GM18508 (cell line): ENCODE results near the gene JARID2.
"Not testable (repeated sequence)": the region's sequence is repeated elsewhere in the genome, so short reads cannot be mapped to it uniquely, and the experiment has no call there.

Experiments
- ATAC-seq: cut with Tn5 transposase; IDR thresholded peaks from one replicate; pipeline ENCODE4 v1.9.1; 2021; ENCODE audit warnings: moderate number of reproducible peaks; ENCODE audit not compliant: insufficient read depth, unreplicated experiment

The JARID2 gene

DNA sequence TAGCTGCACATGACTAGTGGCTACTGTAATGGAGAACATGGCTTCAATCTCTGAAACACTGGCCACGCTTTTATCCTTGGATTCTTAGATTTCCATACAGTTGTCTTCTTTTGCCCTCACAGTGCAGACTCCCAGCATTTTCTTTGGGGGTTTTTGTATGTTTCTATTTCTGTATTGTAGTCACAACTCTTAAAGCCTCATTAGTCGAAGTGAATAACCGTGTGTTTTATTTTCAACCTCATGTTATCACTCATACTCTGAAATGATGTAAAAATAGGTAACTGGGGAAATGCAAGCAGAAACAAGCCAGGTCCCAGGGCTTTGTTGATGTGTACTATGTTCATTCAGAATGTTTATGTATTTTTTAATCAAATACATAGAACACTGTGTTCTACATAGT lies 162.9 kb downstream of the JARID2 start:
- ATAC-seq = no peak

GRCh38 chr6:15409301-15410125 lies 163.6 kb downstream of the JARID2 start:
- no peak for ATAC-seq

- ATAC-seq = no peak
These were observed 164.2 kb downstream of the JARID2 start for GRCh38 chr6:15410126-15410391.

- ATAC-seq = no peak
These were observed 164.9 kb downstream of the JARID2 start for GRCh38 chr6:15410752-15411151.

DNA sequence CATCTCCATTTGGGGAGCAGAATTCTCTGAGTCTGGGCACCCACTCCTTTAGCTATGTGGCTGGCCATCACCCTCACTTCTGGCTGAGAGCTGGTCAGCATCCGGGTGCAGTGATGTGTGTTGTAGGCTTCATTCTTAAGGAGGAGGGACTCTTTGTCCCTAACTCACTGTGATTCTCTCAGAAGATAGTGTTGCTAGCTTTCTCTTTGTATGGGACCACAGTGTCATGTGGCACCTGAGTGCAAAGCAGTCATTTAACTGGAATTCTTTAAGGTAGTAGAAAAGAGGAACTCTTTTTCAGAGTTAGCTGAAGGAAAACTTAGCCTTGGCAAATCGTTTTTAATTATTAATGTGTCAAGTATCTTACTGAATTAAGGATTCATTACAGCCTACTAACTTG lies 165.9 kb downstream of the JARID2 start:
- no peak for ATAC-seq

- no peak for ATAC-seq
These were observed 166.9 kb downstream of the JARID2 start for GRCh38 chr6:15412767-15413166.

GRCh38 chr6:15413466-15414234 lies 167.8 kb downstream of the JARID2 start:
- no peak for ATAC-seq

DNA sequence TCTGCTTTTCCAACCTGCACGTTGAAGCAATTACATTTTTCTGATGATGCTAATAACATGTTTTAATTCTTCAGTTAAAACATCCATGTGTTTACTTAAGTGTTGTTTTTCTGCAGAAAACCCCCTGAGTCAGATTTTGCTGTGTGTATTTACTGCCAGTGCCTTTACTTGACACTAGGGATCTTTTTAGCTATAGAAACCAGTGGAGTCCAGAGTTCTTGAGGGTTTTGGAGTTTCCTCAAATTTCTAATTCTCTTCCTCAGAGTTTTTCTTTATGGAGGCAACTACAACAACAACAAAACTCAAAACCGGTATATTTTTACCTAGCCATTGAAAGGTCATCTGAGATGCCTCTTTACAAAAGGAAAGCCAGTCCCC lies 168.4 kb downstream of the JARID2 start:
- ATAC-seq = no peak

DNA sequence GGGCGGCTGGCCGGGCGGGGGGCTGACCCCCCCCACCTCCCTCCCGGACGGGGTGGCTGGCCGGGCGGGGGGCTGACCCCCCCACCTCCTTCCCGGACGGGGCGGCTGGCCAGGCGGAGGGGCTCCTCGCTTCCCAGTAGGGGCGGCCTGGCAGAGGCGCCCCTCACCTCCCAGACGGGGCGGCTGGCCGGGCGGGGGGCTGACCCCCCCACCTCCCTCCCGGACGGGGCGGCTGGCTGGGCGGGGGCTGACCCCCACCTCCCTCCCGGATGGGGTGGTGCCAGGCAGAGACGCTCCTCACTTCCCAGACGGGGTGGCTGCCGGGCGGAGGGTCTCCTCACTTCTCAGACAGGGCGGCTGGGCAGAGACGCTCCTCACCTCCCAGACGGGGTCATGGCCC lies 169.8 kb downstream of the JARID2 start:
- ATAC-seq = not testable (repeated sequence)

DNA sequence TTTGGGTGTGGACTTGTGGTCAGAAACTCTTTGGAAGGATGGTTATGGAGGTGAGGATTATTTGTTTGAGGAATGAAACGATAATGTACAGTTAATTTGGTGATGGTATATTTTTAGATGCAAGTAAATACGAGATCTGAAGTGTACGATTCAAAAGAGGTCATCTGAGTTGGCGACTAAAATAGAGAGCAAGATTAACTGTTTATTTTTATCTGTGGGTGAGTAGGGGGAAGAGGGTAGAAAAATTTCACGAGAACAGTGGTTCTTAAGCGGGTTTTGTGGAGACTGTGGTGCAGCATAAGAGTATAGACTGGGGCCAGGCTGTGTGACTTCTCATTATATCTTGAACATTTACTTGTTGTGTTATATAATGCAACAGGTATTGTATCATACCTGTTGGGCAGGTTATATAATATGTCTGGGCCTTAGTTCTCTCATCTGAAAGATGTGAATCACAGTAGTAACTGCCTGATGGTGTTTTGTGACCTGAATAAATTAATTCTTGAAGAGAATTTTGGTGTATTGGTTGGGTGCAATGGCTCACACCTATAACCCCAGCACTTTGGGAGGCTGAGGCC lies 171.2 kb downstream of the JARID2 start:
- no peak for ATAC-seq

DNA sequence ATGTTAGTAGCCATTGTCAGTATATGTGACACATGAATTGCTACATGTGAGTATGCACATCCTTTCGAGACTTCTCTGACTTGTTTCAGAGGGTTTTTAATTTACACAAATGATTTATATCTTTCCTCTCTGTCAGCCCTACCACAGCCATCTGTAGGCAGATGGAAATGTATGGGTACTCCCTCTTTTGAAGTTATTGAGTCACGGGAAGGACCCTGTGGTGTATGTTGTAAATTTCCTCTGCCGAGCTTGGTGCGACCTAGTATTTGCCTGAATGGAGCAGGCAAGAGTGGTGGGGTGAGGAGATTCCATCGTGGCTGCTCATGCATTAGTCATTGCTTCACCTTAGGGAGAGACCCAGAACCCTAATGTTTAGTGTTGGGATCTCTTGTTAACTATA lies 171.9 kb downstream of the JARID2 start:
- ATAC-seq = no peak

GRCh38 chr6:15419493-15419892 lies 173.6 kb downstream of the JARID2 start:
- no peak for ATAC-seq

DNA sequence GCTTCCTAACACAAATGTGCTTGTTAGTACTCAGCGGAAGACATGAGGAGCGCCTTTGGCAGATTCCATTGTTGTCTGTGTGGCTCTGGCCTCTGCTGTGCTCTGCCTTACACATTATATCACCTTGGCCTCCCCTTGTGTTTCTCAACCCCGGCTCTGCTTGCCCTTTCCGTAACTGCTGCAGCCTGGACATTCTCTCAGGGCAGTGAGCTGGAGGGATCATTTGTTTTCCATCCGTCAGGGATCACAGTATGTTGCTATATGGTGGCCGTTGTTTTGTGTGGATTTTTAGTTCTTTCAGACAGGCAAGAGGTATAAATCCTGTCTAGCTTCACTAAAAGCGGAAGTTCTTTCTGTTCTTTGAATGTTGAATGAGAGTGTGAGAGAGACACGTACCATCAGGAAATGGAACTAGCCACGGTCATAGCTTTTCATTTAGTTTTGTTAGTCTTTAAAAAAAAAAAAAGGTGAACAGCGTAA lies 175.1 kb downstream of the JARID2 start:
- ATAC-seq = peak; percentile 67

GRCh38 chr6:15421945-15422733 lies 176.3 kb downstream of the JARID2 start:
- no peak for ATAC-seq

DNA sequence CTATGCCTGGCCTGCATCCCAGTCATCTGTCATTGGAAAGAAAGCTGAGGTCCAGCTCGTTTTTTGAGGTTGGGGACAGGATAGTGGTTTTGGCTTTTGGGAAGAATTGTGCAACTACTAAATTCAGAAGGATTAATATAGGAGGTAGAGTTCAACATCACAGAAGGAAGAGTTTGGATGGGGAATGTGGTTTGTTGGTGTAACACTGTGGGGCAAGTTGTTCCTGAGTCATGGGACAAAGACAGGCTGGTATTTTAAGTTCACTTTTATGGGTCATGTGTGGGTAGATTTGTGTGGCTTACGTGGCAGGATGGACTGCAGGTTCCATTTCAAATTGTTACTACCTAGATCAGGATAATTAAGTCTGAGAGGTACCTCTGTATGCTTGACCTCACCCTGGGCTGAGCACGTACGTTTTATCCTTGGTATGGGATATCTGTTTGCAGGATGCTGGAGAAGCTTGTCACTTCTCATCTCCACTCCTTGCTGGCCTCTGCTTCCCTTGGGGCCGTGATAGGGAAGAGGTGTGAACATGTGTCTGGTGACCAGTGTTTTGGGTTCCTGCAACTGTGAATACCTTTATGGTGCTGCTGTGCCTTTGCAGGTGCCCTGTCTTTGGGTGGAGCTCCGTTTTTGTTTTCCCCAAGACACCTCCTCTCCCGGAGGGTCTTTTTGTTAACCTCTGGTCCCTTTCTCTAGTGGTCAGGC lies 177.6 kb downstream of the JARID2 start:
- no peak for ATAC-seq

DNA sequence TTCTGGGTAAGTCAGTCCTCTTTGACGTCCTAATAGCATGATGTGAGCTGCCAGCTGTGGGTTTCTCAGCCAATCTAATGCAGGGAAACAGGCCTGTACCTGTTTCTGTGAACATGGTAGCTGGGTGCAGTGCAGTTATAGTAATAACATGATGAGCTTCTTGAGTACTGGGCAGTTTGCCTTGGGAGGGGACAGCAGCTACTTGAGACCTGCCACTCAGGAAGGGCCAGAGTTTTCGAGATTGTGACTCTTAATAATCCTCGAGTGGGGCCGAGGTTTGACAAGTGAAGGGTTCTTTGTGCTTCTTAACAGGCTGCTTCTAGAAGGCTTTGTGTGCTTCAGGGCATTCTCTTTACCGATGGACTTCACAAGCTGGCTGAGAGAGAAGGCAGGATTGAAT lies 180.1 kb downstream of the JARID2 start:
- ATAC-seq = no peak

GRCh38 chr6:15426395-15426794 lies 180.5 kb downstream of the JARID2 start:
- no peak for ATAC-seq

GRCh38 chr6:15426901-15427300 lies 181.0 kb downstream of the JARID2 start:
- ATAC-seq = no peak

DNA sequence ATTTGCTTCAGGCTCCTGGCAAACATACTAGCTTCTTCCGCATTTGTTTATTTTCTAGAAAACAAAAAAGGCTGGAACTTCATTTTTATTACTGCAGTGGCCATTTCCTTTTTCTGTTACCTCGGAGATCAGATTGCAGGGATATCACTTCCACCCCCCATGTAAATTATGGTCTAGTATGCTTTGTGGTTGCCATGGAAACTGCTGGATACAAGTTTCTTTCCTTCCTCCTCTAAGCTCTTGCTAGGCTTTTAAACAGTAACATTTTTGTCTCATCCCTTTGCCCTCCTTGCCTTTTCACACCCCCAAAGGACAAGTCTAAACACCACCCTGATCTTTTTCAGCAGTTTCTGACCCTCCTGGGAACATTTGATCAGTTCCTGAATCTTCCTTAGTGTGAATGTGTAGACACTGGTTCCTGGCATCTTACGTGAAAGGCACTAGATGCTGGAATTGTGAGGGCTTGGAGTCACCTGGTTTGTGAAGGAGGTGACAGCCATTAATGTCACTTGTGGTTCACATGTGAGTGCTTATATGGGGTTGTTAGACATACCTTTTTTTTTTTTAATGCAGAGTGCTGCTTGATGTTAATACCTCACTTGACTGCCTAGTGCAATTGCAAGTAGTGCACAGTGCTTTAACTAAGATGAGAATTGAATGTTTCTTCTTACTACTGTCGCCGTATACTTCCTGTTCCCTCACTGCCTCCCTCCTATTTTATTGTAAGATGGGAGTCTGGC lies 181.6 kb downstream of the JARID2 start:
- ATAC-seq = no peak
